ENCODE data around the gene MAN1A2.

Gene MAN1A2

GRCh38 chr1:117559139-117559538 is 191.9 kb downstream of the MAN1A2 start:
- ATAC-seq (ENCODE audit: insufficient read depth, low read depth) (no peak), DNase-seq (no peak)
- Histone ChIP-seq H3K9ac (ENCODE audit: low read depth, low read length) (no peak overlapping the region), H4K20me1 (ENCODE audit: insufficient read depth, low read length) (no peaks in the 10 kb centered on the region), H3K27ac (ENCODE audit: low read length) (no peak overlapping the region), H3K79me2 (ENCODE audit: insufficient read depth, low read length) (no peaks in the 10 kb centered on the region), H3K36me3 (ENCODE audit: insufficient read depth, low read length) (no peaks in the 10 kb centered on the region), H3K4me2 (ENCODE audit: insufficient read depth, low read length) (no peak overlapping the region), H3K4me1 (ENCODE audit: insufficient read depth, low read length) (no peaks in the 10 kb centered on the region), H3K9me3 (ENCODE audit: insufficient read depth, low read length, severe bottlenecking) (peaks cover 4% of the 10 kb centered on the region), H3K4me3 (ENCODE audit: low read depth in 1 of 2, low read length in 2 of 2) (no peak overlapping the region), H3K27me3 (ENCODE audit: insufficient read depth, low read length, poor library complexity) (no peaks in the 10 kb centered on the region), H2AFZ (ENCODE audit: low read depth, low read length) (no peak overlapping the region)
- TF ChIP-seq CTCF (IDR thresholded peaks at IDR 0.05; ENCODE audit: borderline replicate concordance, extremely low read depth, low read length, poor library complexity, severe bottlenecking) (no peak), EZH2 (IDR thresholded peaks at IDR 0.05; ENCODE audit: borderline replicate concordance, low read depth, low read length, severe bottlenecking) (no peak)

DNA sequence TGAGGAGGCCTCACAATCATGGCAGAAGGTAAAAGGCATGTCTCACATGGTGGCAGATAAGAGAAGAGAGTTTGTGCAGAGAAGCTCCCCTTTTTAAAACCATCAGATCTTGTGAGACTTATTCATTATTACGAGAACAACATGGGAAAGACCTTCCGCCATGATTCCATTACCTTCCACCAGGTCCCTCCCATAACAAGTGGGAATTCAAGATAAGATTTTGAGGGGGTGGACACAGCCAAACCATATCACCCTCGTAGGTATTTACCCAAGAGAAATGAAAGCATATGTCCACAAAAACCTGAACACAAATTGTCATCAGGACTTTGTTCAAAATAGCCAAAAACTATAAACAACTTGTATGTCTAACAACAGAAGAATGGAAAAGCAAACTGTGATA is 192.7 kb downstream of the MAN1A2 start:
- H3K79me2 ChIP-seq (ENCODE audit: insufficient read depth, low read length): no peaks in the 10 kb centered on the region
- no peak for TF ChIP-seq EZH2 (IDR thresholded peaks at IDR 0.05; ENCODE audit: borderline replicate concordance, low read depth, low read length, severe bottlenecking)
- no peak for TF ChIP-seq CTCF (IDR thresholded peaks at IDR 0.05; ENCODE audit: borderline replicate concordance, extremely low read depth, low read length, poor library complexity, severe bottlenecking)
- H3K4me3 ChIP-seq (ENCODE audit: low read depth in 1 of 2, low read length in 2 of 2): no peak overlapping the region
- no peaks in the 10 kb centered on the region for H3K4me1 ChIP-seq (ENCODE audit: insufficient read depth, low read length)
- peaks cover 4% of the 10 kb centered on the region for H3K9me3 ChIP-seq (ENCODE audit: insufficient read depth, low read length, severe bottlenecking)
- no peak overlapping the region for H3K4me2 ChIP-seq (ENCODE audit: insufficient read depth, low read length)
- H3K9ac ChIP-seq (ENCODE audit: low read depth, low read length): no peak overlapping the region
- H3K27me3 ChIP-seq (ENCODE audit: insufficient read depth, low read length, poor library complexity): no peaks in the 10 kb centered on the region
- H2AFZ ChIP-seq (ENCODE audit: low read depth, low read length): no peak overlapping the region
- ATAC-seq (ENCODE audit: insufficient read depth, low read depth): no peak
- no peak for DNase-seq
- no peaks in the 10 kb centered on the region for H4K20me1 ChIP-seq (ENCODE audit: insufficient read depth, low read length)
- H3K36me3 ChIP-seq (ENCODE audit: insufficient read depth, low read length): no peaks in the 10 kb centered on the region
- no peak overlapping the region for H3K27ac ChIP-seq (ENCODE audit: low read length)

- DNase-seq (no peak), ATAC-seq (ENCODE audit: insufficient read depth, low read depth) (no peak)
- Histone ChIP-seq H2AFZ (ENCODE audit: low read depth, low read length) (no peak overlapping the region), H3K4me2 (ENCODE audit: insufficient read depth, low read length) (no peak overlapping the region), H3K27ac (ENCODE audit: low read length) (no peak overlapping the region), H3K79me2 (ENCODE audit: insufficient read depth, low read length) (no peaks in the 10 kb centered on the region), H4K20me1 (ENCODE audit: insufficient read depth, low read length) (no peaks in the 10 kb centered on the region), H3K9ac (ENCODE audit: low read depth, low read length) (no peak overlapping the region), H3K36me3 (ENCODE audit: insufficient read depth, low read length) (no peaks in the 10 kb centered on the region), H3K4me3 (ENCODE audit: low read depth in 1 of 2, low read length in 2 of 2) (no peak overlapping the region), H3K27me3 (ENCODE audit: insufficient read depth, low read length, poor library complexity) (no peaks in the 10 kb centered on the region), H3K4me1 (ENCODE audit: insufficient read depth, low read length) (no peaks in the 10 kb centered on the region), H3K9me3 (ENCODE audit: insufficient read depth, low read length, severe bottlenecking) (peaks cover 4% of the 10 kb centered on the region)
- TF ChIP-seq EZH2 (IDR thresholded peaks at IDR 0.05; ENCODE audit: borderline replicate concordance, low read depth, low read length, severe bottlenecking) (no peak), CTCF (IDR thresholded peaks at IDR 0.05; ENCODE audit: borderline replicate concordance, extremely low read depth, low read length, poor library complexity, severe bottlenecking) (no peak)
Measured at GRCh38 chr1:117561071-117561470, 193.8 kb downstream of the MAN1A2 start.

- Histone ChIP-seq H3K9ac (ENCODE audit: low read depth, low read length) (no peak overlapping the region), H3K27ac (ENCODE audit: low read length) (no peak overlapping the region), H3K4me2 (ENCODE audit: insufficient read depth, low read length) (no peak overlapping the region), H4K20me1 (ENCODE audit: insufficient read depth, low read length) (no peaks in the 10 kb centered on the region), H3K36me3 (ENCODE audit: insufficient read depth, low read length) (no peaks in the 10 kb centered on the region), H2AFZ (ENCODE audit: low read depth, low read length) (no peak overlapping the region), H3K9me3 (ENCODE audit: insufficient read depth, low read length, severe bottlenecking) (peaks cover 4% of the 10 kb centered on the region), H3K79me2 (ENCODE audit: insufficient read depth, low read length) (no peaks in the 10 kb centered on the region), H3K4me1 (ENCODE audit: insufficient read depth, low read length) (no peaks in the 10 kb centered on the region), H3K4me3 (ENCODE audit: low read depth in 1 of 2, low read length in 2 of 2) (no peak overlapping the region), H3K27me3 (ENCODE audit: insufficient read depth, low read length, poor library complexity) (no peaks in the 10 kb centered on the region)
- TF ChIP-seq CTCF (IDR thresholded peaks at IDR 0.05; ENCODE audit: borderline replicate concordance, extremely low read depth, low read length, poor library complexity, severe bottlenecking) (no peak), EZH2 (IDR thresholded peaks at IDR 0.05; ENCODE audit: borderline replicate concordance, low read depth, low read length, severe bottlenecking) (no peak)
- ATAC-seq (ENCODE audit: insufficient read depth, low read depth) (no peak), DNase-seq (peak; percentile 1)
Measured at GRCh38 chr1:117561551-117561950, 194.3 kb downstream of the MAN1A2 start.

All from DND-41 (cell line).